K562 (cell line): ENCODE data around the gene TNFAIP6. TPM values are rescaled to one million over a fixed set of nuclear protein-coding genes. Genes with fewer than 3 reads are reported as not detected.

Experiments used
- ATAC-seq: fragments of 200-7000 bp; cut with Tn5 transposase; 3 replicates; pipeline ENCODE4 v1.9.1; 2020; ENCODE audit warnings: moderate library complexity
- BruUV-seq: library from RNA; stranded (reverse); fragments of 400-500 nt; replicated peaks from 2 replicates; lab custom pipeline; 2021; lab: Mats Ljungman, UMichigan
- CTCF ChIA-PET: fragments of 300-600 bp; formaldehyde crosslinking; extraction: SDS; loops from one replicate; lab custom pipeline; 2021; ENCODE audit warnings: low intra/inter-chr PET ratio; lab: Yijun Ruan, JAX
- POLR2A ChIA-PET: fragments of 300-600, 350-650 bp; sonication (Branson Sonifier 250); formaldehyde crosslinking; extraction: SDS; loops from one replicate; lab custom pipeline; 2021; ENCODE audit warnings: antibody characterized with exemption, inconsistent platforms; lab: Yijun Ruan, JAX
- DNase-seq, 4 experiments: peaks; one replicate each; pipeline versions ENCODE4 v3.0.0 to v3.0.0-alpha.2; 2011 to 2018; ENCODE audit warnings: low spot score in 3 of 4, mixed read lengths in 3 of 4; ENCODE audit errors: extremely low read depth in 1 of 4
- FAIRE-seq: peaks from 2 replicates; lab custom pipeline; 2011; peaks lifted over from hg19 to GRCh38; lab: Jason Lieb, UNC
- H2AFZ ChIP-seq: 2 replicates; pipeline ENCODE4 v1.6.0; 2011; ENCODE audit warnings: low read depth, low read length, control low read depth, inconsistent platforms
- H3K27ac ChIP-seq: fragments of 200-600 bp; 3 replicates; pipeline ENCODE4 v1.8.0; 2011; ENCODE audit warnings: low read depth, mild to moderate bottlenecking, control low read depth, inconsistent platforms, low read length, moderate library complexity, mixed read lengths; ENCODE audit errors: extremely low read depth
- H3K27me3 ChIP-seq, 2 experiments: fragments of 300-600 bp in 1 of 2; 2 replicates in 1 of 2; 3 replicates in 1 of 2; pipeline versions ENCODE4 v1.6.0 to v1.8.0; 2011; ENCODE audit warnings: inconsistent platforms in 2 of 2, low read length in 2 of 2, mild to moderate bottlenecking in 1 of 2, mixed read lengths in 1 of 2, moderate library complexity in 1 of 2; ENCODE audit not compliant: control insufficient read depth in 2 of 2, insufficient read depth in 2 of 2
- H3K36me3 ChIP-seq: fragments of 300-600 bp; 3 replicates; pipeline ENCODE4 v1.8.0; 2011; ENCODE audit warnings: mild to moderate bottlenecking, low read length, inconsistent platforms; ENCODE audit not compliant: control insufficient read depth, insufficient read depth
- H3K4me1 ChIP-seq, 2 experiments: fragments of 200-600 bp in 1 of 2; replicated peaks in 1 of 2; 2 replicates in 1 of 2; 3 replicates in 1 of 2; pipeline versions ENCODE4 v1.5.1 to v1.8.0; 2011; ENCODE audit warnings: inconsistent platforms in 2 of 2, low read length in 2 of 2, mild to moderate bottlenecking in 1 of 2, mixed read lengths in 1 of 2, moderate library complexity in 1 of 2; ENCODE audit not compliant: control insufficient read depth in 2 of 2, insufficient read depth in 2 of 2
- H3K4me2 ChIP-seq: 2 replicates; pipeline ENCODE4 v1.6.1; 2011; ENCODE audit warnings: low read length, control low read depth, inconsistent platforms, mixed read lengths; ENCODE audit not compliant: insufficient read depth
- H3K4me3 ChIP-seq: fragments of 200-600 bp; sonication (generic), shearing (Covaris generic); 2 replicates; pipeline ENCODE4 v1.5.1; 2016; ENCODE audit warnings: control low read depth, inconsistent platforms
- H3K79me2 ChIP-seq: fragments of 200-600 bp; 3 replicates; pipeline ENCODE4 v1.8.0; 2011; ENCODE audit warnings: low read length, inconsistent platforms; ENCODE audit not compliant: control insufficient read depth, insufficient read depth
- H3K9ac ChIP-seq, 2 experiments: 2 replicates each; pipeline versions ENCODE4 v1.6.0 to v1.6.1; 2011; ENCODE audit warnings: low read depth in 2 of 2, low read length in 2 of 2, control low read depth in 1 of 2, inconsistent platforms in 1 of 2, mild to moderate bottlenecking in 1 of 2, mixed read lengths in 1 of 2; ENCODE audit not compliant: insufficient read depth in 1 of 2
- H3K9me1 ChIP-seq: one replicate; pipeline ENCODE4 v1.6.0; 2011; ENCODE audit warnings: inconsistent platforms, mild to moderate bottlenecking, low read length, moderate library complexity; ENCODE audit not compliant: control insufficient read depth, insufficient read depth
- H3K9me3 ChIP-seq: replicated peaks from 2 replicates; pipeline ENCODE4 v1.5.1; 2011; ENCODE audit warnings: low read depth, low read length, inconsistent platforms; ENCODE audit not compliant: control insufficient read depth, insufficient read depth
- H4K20me1 ChIP-seq: replicated peaks from 2 replicates; pipeline ENCODE4 v1.6.1; 2011; ENCODE audit warnings: low read length, inconsistent platforms, mixed read lengths; ENCODE audit not compliant: control insufficient read depth, insufficient read depth
- EP300 ChIP-seq: IDR thresholded peaks from 2 replicates; pipeline ENCODE4 v1.6.1; 2012; ENCODE audit warnings: low read length, improper control_type of control experiment
- FOXA1 ChIP-seq: fragments of 450-650 bp; IDR thresholded peaks from 2 replicates; pipeline ENCODE4 v1.6.1; 2016; ENCODE audit warnings: mild to moderate bottlenecking, borderline replicate concordance
- GTF3C2 ChIP-seq: IDR thresholded peaks from 3 replicates; pipeline ENCODE4 v1.6.1; 2011; ENCODE audit warnings: borderline replicate concordance, mild to moderate bottlenecking, moderate library complexity; ENCODE audit not compliant: insufficient read length; ENCODE audit errors: extremely low read depth
- RBM25 ChIP-seq: fragments of 200-400 bp; formaldehyde crosslinking; IDR thresholded peaks from 2 replicates; pipeline ENCODE4 v1.6.1; 2018; ENCODE audit warnings: low read length, low read depth, moderate library complexity; ENCODE audit not compliant: severe bottlenecking
- SUPT5H ChIP-seq: fragments of 450-650 bp; IDR thresholded peaks from 2 replicates; pipeline ENCODE4 v1.6.1; 2016
- WGBS: fragments of 100-300 bp; shearing (Covaris generic); methylation state at CpG from one replicate; pipeline ENCODE4 v1.1.6; 2016; ENCODE audit warnings: low coverage, mixed read lengths; ENCODE audit not compliant: insufficient coverage; ENCODE audit errors: missing lambda C conversion rate; 5-methylcytosine and 5-hydroxymethylcytosine counted together
- in situ Hi-C: fragments of 300-500 bp; cut with MboI; formaldehyde crosslinking; loops from 4 replicates; pipeline ENCODE4 v1.15.0; 2018; ENCODE audit warnings: inconsistent platforms, mixed read lengths
- intact Hi-C: fragments of 100-400 bp; cut with micrococcal nuclease; formaldehyde crosslinking; loops from 2 replicates; pipeline ENCODE4 v1.14.2; 2022
- polyA plus RNA-seq, 8 experiments: library from polyadenylated mRNA; depleted of rRNA in 4 of 8; stranded (reverse) in 5 of 8; unstranded in 3 of 8; fragments of >200 nt; fragmentation: Nextera tagmentation in 2 of 8; fragmentation: Illumina TruSeq in 1 of 8; extraction: Ambion mirVana in 2 of 8; extraction: Trizol in 1 of 8; gene quantifications; 2 replicates each; pipeline versions ENCODE4 v1.2.1 to v1.2.3, GENCODE V29; 2011 to 2014; ENCODE audit warnings: inconsistent platforms in 1 of 8, missing spikeins in 1 of 8
- total RNA-seq, 7 experiments: library from RNA; depleted of rRNA in 6 of 7; stranded (reverse); fragments of >200 nt in 6 of 7; fragmentation: Illumina TruSeq in 2 of 7; extraction: Trizol in 2 of 7; gene quantifications; 2 replicates each; pipeline versions ENCODE4 v1.2.1 to v1.2.3, GENCODE V29; 2011 to 2021; ENCODE audit warnings: low replicate concordance in 1 of 7
- TF ChIP-seq, protein P1 (sequence below): fragments of 450-650 bp; IDR thresholded peaks from 2 replicates; pipeline ENCODE4 v1.6.1; 2016; ENCODE audit warnings: mild to moderate bottlenecking, moderate library complexity

Gene TNFAIP6
- total and polyA plus RNA-seq, 9 of the 15 experiments (the other 6 are each of a cell fraction or from before 2014, with no cell fraction given) = 0.07 to 0.28 (median 0.08) TPM; not detected in 6

DNA sequence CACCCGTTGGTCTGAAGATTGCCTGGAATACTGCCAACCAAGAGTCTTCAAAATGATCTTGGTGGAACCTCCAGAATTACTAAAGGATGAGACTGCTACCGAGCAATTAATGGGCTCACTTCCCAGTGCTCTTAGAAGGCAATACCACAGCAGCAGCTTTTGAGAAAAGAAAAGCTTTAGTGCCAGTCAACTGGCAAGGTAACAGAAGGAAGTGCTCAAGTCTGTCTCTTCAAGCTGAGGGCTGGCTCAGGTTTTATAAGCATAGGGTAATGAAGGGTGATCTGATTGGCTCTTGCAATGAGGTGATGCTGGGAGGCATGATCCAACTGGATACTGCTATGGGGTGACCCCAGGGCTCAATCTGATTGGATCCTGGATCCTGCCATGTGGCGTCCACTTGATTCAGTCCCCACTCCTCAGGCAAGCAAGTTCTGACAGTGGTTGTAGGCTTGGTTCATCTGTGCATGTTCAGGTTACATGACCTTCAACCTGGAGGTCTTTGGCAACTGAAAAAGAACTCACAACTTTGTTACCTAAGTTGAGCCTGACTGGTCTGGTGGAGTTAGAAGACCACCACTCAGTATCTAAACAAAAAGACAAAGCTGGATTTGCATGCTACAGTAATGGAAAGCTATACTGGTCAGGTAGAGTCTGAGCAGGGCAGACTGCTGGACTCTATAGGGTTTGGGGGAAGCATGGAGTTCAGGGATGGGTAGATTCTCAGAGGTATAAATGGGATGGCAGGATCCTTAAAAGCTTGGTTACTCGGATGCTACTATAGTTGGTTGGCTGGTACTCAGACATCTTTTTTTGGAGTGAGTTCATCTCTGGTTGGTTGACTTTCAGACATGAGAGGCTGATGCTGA, 38.4 kb downstream of the TNFAIP6 start:
- Histone ChIP-seq H4K20me1 (no peaks in the 10 kb centered on the region), H3K4me1 (peaks cover 0 to 3% of the 10 kb centered on the region in 2 experiments; a peak in 1 of 5 replicates), H3K36me3 (no peaks in the 10 kb centered on the region), H3K9me1 (no peaks in the 10 kb centered on the region), H3K79me2 (no peaks in the 10 kb centered on the region), H3K27me3 (no peaks in the 10 kb centered on the region), H2AFZ (peak overlapping the region; percentile 48), H3K4me3 (no peak overlapping the region), H3K4me2 (no peak overlapping the region), H3K9ac (no peak overlapping the region), H3K27ac (peak overlapping the region; percentile 31; the same call in 2 of the 3 replicates), H3K9me3 (no peaks in the 10 kb centered on the region)
- intact Hi-C loops = no loop called here
- in situ Hi-C loops = no loop called here
- POLR2A ChIA-PET = interaction anchor here (1.0 kb wide), 1 partner anchor 13 kb away, joined by 4 read pairs; no protein-coding TSS in a partner anchor
- BruUV-seq = no TSS peak
- ATAC-seq (peak; percentile 77), DNase-seq (peak; percentile 29 to 56 (median 43)), FAIRE-seq (peak; percentile 6)
- WGBS = 29% methylated on average over 4 of the region's 4 CpGs
- CTCF ChIA-PET = no interaction called here
- peak; percentile 19 for TF ChIP-seq RBM25
- TF ChIP-seq, protein P1, sequence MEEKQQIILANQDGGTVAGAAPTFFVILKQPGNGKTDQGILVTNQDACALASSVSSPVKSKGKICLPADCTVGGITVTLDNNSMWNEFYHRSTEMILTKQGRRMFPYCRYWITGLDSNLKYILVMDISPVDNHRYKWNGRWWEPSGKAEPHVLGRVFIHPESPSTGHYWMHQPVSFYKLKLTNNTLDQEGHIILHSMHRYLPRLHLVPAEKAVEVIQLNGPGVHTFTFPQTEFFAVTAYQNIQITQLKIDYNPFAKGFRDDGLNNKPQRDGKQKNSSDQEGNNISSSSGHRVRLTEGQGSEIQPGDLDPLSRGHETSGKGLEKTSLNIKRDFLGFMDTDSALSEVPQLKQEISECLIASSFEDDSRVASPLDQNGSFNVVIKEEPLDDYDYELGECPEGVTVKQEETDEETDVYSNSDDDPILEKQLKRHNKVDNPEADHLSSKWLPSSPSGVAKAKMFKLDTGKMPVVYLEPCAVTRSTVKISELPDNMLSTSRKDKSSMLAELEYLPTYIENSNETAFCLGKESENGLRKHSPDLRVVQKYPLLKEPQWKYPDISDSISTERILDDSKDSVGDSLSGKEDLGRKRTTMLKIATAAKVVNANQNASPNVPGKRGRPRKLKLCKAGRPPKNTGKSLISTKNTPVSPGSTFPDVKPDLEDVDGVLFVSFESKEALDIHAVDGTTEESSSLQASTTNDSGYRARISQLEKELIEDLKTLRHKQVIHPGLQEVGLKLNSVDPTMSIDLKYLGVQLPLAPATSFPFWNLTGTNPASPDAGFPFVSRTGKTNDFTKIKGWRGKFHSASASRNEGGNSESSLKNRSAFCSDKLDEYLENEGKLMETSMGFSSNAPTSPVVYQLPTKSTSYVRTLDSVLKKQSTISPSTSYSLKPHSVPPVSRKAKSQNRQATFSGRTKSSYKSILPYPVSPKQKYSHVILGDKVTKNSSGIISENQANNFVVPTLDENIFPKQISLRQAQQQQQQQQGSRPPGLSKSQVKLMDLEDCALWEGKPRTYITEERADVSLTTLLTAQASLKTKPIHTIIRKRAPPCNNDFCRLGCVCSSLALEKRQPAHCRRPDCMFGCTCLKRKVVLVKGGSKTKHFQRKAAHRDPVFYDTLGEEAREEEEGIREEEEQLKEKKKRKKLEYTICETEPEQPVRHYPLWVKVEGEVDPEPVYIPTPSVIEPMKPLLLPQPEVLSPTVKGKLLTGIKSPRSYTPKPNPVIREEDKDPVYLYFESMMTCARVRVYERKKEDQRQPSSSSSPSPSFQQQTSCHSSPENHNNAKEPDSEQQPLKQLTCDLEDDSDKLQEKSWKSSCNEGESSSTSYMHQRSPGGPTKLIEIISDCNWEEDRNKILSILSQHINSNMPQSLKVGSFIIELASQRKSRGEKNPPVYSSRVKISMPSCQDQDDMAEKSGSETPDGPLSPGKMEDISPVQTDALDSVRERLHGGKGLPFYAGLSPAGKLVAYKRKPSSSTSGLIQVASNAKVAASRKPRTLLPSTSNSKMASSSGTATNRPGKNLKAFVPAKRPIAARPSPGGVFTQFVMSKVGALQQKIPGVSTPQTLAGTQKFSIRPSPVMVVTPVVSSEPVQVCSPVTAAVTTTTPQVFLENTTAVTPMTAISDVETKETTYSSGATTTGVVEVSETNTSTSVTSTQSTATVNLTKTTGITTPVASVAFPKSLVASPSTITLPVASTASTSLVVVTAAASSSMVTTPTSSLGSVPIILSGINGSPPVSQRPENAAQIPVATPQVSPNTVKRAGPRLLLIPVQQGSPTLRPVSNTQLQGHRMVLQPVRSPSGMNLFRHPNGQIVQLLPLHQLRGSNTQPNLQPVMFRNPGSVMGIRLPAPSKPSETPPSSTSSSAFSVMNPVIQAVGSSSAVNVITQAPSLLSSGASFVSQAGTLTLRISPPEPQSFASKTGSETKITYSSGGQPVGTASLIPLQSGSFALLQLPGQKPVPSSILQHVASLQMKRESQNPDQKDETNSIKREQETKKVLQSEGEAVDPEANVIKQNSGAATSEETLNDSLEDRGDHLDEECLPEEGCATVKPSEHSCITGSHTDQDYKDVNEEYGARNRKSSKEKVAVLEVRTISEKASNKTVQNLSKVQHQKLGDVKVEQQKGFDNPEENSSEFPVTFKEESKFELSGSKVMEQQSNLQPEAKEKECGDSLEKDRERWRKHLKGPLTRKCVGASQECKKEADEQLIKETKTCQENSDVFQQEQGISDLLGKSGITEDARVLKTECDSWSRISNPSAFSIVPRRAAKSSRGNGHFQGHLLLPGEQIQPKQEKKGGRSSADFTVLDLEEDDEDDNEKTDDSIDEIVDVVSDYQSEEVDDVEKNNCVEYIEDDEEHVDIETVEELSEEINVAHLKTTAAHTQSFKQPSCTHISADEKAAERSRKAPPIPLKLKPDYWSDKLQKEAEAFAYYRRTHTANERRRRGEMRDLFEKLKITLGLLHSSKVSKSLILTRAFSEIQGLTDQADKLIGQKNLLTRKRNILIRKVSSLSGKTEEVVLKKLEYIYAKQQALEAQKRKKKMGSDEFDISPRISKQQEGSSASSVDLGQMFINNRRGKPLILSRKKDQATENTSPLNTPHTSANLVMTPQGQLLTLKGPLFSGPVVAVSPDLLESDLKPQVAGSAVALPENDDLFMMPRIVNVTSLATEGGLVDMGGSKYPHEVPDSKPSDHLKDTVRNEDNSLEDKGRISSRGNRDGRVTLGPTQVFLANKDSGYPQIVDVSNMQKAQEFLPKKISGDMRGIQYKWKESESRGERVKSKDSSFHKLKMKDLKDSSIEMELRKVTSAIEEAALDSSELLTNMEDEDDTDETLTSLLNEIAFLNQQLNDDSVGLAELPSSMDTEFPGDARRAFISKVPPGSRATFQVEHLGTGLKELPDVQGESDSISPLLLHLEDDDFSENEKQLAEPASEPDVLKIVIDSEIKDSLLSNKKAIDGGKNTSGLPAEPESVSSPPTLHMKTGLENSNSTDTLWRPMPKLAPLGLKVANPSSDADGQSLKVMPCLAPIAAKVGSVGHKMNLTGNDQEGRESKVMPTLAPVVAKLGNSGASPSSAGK = peak; percentile 39; the same call in 1 of the 2 replicates
- peak; percentile 11; the same call in 1 of the 2 replicates for TF ChIP-seq EP300
- no peak for TF ChIP-seq GTF3C2
- TF ChIP-seq SUPT5H = peak; percentile 54
- TF ChIP-seq FOXA1 = no peak
